ENCODE data around the gene EXOG.

DNA sequence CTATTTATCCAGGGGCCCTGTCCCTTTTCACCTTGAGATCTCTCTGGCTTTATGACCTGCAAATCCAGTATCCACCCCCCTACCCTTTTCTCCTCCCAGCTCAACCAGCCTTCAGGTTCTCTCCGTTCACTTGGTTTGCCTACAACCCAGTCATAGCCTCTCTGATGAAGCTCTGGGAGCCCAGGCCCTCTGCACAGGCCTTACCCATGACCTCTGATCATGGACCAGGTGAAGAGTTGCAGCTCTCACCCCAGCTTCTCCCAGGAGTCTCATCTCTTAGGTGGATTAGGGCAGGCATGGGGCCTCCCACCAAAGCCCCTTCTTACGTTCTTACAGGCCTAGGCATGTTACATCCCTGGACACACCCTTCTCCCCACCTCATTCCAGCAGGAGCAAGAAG lies 59.8 kb downstream of the EXOG start:
- TF ChIP-seq POLR2AphosphoS5 (IDR thresholded peaks at IDR 0.05) (no peak), POLR2A (IDR thresholded peaks at IDR 0.05) (no peak)
